ENCODE results near the gene EFHB.
A peak's percentile ranks its signal among the peaks of the same experiment; 100 is the strongest.
"Not testable (repeated sequence)": the region's sequence is repeated elsewhere in the genome, so short reads cannot be mapped to it uniquely, and the experiment has no call there.

The EFHB gene, protein sequence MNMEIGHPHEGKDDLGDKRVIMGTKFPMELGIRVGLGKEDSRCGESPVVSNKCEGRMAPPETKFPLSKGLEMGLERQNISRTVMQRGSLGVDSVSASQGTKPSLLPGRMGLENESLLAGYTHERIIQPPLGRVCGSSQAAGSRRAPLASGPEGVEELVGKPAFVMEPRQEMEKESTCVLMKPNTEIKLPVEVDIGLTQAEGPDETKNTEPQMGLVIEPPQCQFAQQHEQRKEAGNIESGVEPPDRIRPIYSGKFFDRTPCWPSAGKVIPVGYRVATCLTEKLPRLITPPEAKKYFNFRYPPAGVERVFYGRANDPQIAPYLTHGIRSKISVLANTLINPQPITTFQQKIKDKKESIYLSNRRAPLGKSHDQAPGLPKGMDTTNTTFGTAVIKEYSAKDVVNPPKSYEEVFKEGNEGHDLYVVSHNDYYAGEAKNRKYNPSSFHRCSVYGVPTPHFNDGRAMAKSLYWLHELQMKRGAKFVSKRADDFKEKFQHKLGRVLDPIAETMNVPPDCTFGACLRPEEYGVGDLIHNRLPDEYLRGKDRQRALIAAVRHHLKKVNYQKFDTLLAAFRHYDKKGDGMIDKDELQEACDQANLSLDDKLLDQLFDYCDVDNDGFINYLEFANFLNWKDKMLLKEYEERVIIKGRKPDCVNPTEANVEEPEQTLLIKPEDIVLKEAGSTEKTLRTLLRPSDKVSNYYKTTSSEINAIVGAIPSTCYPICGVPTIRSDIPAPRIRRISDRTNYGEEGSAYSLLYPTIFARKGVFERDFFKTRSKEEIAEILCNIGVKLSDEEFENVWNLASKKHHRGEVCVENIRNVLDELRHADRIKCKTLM

DNA sequence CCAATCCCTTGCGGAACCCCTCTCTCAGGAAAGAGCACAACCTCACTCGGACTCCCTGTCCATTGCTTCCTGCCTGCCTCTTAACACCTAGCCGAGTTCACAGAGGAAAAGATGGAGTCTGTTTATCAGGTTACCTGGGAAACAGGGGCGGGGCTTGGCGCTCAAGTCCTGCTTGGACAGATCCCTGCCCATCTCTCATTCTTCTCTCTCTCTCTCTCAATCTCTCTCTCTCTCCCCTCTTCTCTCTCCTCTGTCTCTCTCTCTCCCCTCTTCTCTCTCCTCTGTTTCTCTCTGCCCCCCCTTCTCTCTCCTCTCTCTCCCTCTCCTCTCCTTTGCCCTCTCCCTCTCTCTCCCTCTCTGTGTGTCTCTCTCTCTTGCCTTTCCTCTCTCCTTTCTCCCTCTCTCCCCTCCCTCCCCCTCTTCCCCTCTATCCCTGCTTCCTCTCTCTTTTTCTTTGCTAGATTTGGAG is at the start of gene EFHB:
Gene EFHB, minus strand, starts transcription at position 120 of the 469 bp plus-strand sequence. CDS start 199 bp downstream, outside the sequence.
- DNase-seq (ENCODE audit: low read depth): peak; percentile 28

DNA sequence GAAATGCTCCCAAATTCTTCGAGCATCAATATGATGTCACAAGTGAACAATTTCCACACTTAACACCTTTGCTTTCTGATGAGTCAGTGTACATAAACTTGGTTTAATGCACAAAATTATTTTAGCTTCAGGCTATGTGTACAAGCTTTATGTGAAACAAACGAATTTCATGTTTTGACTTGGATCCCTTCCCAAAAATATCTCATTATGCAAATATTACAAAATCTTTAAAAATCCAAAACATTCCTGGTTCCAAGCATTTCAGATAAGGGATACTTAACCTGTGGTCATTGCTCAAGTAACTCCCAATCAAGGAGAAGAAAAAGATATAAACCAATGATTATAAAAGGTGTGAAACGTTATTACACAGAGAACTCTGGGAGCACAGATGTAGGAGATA is 38.0 kb upstream of the EFHB start:
- peak; percentile 49 for DNase-seq (ENCODE audit: low read depth)

DNA sequence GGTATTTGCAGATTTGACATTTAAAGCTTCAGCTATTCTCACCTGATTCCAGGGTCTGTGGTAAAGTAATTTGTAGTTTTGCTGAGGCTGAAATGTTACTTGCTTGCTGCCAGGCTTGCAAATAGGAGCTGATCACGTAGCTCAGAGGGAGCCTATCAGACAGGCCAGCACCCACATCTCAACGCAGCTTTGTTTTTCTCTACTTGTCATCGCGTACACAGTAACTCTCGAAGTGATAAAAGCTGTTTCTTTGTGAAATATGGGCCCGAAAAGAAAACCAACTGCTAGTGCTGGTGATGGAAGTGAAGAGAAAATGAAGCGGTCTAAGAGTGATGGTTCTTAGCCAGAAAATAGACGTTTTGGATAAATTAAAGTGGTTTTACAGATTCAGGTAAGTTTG is 36.3 kb upstream of the EFHB start:
- no peak for DNase-seq (ENCODE audit: low read depth)

DNA sequence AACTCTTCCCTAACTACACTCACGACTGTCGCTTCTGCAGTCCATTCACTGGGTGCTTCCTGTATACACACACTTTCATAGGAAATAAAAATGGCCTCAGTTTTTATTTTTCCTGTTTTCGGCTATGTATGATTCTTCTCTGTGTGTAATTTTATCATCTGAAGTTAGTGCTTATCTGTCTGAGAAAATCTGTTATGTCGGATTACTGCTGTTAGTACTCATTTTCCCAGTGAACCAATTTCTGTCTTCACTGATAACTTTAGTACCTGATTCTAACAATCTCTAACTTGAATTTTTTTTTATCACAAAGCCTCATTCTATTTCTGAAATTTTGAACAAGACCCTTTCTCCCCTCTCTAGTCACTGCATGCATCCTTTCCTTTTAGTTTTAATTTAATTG is 33.8 kb upstream of the EFHB start:
- DNase-seq (ENCODE audit: low read depth): no peak

DNA sequence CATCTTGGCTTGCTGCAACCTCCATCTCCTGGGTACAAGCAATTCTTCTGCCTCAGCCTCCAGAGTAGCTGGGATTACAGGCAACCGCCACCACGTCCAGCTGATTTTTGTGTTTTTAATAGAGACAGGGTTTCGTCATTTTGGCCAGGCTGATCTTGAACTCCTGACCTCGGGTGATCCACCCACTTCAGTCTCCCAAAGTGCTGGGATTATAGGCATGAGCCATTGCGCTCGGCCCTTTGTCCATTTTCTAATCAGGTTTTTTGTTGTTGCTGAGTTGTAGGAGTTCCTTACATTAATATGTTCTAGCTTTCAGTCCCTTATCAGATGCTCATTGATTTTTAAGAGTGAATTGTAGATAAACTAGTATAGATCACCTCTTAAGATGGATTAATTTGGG is 33.2 kb upstream of the EFHB start:
- DNase-seq (ENCODE audit: low read depth): no peak

DNA sequence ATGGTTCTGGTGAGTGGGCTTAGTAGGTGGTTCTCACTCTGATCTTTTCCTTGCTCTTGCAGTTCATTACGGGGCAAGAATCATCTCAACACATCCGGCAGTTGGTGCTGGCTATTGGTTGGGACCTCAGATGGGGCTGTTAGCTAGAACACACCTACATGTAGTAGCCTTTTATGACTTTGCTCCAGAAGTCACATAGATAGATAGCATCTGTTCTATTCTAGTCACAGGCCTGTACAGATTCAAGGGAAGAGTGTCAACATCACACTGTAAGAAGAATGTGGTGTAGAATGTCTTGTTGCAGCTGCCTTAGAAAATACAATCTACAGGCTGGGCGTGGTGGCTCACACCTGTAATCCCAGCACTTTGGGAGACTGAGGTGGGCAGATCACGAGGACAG is 27.9 kb upstream of the EFHB start:
- DNase-seq (ENCODE audit: low read depth): no peak

DNA sequence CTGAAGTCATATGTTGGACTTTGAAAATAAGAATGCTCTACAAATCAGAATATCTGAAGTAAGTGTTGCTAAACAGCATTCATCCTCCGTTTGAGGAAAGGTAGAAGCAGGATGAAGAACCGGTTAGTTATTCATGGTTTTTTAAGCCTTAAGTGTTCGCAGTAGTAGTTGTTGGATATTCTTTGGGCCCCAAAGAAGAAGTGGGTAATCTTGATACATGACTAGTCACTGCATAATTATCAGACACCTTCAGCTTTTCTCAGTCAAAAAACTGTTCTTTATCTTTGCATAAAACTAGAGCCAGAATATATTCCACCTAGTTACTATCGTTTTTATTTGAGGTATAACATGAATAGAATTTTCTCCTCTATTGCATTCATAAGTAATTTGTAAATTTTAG is 26.7 kb upstream of the EFHB start:
- DNase-seq (ENCODE audit: low read depth): no peak

DNA sequence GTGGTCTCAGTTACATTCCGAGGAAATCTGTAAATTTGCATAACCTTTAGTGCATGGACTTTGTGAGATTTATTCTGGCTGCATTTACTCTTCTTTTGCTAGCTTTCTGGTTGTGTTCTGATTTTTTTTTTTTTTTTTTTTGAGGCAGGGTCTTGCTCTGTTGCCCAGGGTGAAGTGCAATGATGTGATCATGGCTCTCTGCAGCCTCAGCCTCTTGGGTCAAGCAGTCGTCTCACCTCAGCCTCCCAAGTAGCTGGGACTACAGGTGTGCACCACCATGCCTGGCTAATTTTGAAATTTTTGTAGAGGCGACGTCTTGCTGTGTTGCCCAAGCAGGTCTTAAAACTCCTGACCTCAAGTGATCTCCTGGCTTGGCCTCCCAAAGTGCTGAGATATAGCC is 25.5 kb upstream of the EFHB start:
- no peak for DNase-seq (ENCODE audit: low read depth)

DNA sequence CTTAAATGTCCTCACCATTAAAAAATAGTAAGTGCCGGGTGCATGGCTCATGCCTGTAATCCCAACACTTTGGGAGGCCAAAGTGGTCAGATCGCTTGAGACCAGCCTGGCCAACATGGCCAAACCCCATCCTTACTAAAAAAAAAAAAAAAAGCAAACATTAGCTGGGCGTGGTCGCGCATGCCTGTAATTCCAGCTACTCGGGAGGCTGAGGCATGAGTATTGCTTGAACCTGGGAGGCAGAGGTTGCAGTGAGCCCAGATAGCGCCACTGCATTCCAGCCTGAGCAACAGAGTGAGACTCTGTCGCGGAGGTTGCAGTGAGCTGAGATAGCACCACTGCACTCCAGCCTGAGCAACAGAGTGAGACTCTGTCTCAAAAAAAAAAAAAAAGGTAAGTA is 23.3 kb upstream of the EFHB start:
- DNase-seq (ENCODE audit: low read depth): not testable (repeated sequence)

DNA sequence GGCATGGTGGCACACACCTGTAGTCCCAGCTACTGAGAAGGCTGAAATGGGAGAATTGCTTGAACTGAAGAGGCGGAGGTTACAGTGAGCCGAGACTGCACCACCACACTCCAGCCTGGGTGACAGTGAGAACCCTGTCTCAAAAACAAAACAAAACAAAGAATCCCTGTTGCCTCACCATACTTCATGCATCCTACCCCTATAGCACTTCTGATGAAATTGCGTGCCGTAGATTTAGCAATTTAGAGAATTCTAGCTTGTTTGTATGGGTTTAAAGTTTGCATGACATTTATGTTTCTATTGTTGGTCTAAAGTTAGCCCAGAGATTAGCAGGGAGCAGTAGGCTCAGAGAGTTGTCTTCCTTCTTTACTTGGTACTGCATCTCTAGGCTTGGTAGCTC is 20.7 kb upstream of the EFHB start:
- DNase-seq (ENCODE audit: low read depth): no peak

DNA sequence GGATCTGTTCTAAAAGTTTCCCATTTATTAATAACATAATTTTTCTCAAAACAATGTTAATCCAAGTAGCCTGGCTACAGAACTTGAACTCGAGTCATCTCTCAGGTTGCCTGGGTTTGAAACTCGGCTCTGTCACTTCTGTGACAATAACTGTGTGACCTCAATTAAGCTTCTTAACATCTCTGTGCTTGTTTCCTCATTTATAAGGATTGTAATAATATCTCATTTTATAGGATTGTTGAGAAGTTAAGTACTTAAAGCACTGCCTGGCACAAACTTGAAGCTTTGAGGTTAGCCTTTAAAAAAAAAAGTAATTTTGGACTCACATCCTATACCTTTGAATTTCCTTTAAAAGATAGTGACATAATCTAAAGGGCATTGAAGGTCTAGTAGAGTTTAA is 16.3 kb upstream of the EFHB start:
- DNase-seq (ENCODE audit: low read depth): no peak

DNA sequence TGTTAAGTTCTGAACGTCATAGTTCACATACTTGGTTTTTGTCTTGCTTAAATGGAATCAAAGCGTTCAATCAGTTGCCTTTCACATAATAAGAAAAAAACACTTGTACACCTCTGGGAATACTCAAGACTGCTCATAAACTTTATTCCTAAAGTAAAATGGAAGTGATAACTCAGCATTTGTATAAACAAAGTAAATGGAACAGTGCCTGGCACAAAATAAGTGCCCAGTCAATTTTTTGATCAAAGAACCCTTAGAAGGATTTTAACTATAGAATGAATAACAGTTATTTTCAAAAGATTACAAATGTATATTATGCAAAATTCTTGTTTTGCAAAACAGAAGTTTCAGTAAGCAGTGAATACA is 14.2 kb upstream of the EFHB start:
- DNase-seq (ENCODE audit: low read depth): no peak

DNA sequence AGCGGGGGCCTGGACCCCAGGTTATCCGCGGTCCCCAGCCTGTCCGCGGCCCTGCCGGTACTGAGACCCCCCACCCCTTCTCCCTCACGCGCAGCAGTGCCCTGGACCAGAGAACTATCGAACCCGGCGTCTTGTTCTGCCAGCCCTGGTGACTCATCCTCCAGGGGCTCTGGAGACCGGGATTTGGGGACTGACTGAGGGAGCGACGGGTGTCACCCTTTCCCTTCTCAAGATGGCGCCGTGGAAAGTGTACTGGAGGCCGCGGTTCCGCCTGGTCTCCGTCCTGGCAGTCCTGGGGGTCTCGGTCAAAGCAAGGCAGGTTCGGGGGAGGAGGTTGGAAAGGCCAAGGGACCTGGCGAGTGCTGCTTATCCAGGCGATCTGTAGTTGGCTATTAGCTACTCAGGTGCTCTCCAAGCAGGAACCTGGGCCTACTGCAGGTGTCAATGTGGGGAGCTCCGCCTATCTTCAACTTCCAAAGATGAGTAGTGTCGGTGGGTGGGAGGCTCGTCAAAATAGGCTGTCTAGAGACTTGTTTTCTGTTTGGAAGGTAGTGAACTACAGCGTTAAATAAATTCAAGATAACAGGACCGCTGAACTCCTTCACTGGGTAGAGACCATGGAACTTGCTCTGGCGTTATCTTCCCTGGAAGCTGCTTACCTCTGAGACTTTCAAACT is 13.7 kb upstream of the EFHB start:
- DNase-seq (ENCODE audit: low read depth): peak; percentile 27

DNA sequence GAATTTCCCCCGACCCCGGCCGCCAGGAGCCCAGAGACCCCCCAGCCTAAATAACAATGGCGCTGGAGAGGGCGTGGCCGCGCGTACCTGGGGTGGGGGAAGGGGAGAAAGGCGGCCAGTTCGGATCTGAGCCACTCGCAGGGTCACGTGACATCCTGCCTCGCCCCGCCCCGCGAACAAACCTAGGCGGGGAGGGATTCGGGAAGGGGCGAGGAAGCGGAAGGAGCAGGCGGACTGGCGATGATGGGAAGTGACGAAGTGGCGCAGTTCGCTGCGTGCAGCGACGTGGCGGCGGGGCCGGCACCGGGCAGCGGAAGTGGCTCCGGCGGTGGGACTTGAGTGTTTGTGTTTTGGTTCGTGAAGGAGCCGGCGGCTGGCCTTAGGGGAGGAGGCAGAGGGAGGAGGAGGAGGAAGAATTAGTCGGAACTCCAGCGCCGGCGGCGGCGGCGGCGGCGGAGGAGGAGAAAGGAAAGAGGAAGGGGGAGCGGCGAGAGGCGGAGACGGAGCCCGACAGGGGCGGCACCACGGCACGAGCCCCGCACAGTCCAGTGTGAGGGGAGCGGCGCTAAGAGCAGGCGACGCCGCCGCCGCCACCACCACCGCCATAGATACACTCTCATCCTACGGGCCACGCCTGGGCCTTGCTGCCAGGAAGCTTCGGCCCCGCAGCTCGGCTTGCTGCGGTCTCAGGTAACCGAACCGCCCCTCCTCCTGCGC is 13.0 kb upstream of the EFHB start, which contains the start of gene RAB5A:
Gene RAB5A, plus strand, starts transcription at position 266 of the 717 bp plus-strand sequence. CDS start 3,802 bp downstream, outside the sequence.
- peak; percentile 99 for DNase-seq (ENCODE audit: low read depth)

DNA sequence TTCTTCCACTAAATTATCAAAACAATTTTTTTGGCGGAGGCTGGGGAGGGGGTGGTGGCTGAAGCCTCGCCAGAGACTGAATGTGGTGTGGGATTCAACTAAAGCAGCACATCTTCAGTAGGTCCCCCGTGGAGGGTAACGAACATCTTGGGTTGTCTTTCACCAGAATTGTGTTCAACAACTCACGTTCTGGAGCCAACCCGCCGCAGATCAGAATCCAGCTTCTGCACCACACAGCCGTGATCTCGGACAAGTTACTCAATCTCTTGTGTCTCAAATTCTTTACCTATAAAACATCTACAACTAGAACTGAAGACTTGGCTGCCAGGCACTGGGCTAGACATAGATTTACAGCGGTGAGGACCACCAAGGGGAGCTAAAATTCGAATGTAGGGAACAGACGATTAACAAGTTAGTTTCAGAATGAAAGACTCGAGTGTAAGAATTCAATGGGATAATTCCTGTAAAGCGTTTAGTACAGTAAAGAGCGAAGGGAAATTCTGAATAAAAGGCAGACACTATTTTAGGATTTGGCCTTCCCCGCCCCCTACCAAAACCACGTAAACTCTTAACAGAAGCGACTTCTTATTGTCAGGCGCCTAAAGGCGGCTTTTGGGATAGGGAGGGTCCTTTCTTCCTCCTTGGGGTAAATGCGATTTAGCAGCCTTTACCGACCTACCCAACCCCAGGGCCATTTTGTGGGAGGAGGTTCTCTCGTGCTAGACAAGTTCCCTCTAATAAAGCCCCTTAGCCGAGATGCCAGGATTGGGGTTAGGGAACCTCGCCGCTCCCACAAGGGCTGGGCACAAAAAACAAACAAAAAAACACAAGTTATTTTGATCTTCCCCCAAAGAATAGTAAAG is 12.2 kb upstream of the EFHB start:
- DNase-seq (ENCODE audit: low read depth): no peak

DNA sequence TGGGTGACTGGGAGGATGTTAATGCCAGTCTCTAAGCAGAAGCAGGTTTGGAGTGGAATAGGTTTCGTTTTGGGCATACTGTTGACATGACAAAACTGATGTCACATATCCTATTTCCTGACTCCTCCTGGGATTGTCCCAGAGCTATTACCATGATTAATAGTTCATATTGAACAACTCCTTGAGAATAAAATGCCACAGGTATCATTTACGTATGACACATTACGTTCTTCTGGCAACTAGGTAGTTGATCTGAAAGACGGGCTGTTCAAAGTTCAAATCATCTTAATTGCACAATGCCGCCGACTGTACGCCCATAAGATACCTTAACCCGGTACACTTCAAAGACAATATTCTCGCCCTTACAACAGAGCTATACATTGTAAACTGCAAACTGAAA is 11.5 kb upstream of the EFHB start:
- no peak for DNase-seq (ENCODE audit: low read depth)

DNA sequence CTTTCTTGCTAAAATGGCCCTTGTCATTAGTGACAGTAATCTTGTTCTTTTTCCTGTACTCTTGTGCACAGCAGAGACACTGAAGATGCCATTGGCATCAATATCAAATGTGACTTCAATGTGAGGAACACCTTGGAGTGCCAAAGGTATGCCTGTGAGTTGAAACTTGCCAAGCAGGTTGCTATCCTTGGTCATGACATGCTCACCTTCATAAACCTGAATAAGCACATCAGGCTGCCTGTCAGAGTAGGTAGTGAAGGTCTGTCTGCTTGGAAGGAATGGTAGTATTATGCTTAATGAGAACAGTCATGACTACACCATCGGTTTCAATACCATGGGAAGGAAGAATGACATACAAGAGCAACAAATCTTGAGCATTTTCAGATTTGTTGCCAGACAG is 6.6 kb upstream of the EFHB start:
- DNase-seq (ENCODE audit: low read depth): no peak

DNA sequence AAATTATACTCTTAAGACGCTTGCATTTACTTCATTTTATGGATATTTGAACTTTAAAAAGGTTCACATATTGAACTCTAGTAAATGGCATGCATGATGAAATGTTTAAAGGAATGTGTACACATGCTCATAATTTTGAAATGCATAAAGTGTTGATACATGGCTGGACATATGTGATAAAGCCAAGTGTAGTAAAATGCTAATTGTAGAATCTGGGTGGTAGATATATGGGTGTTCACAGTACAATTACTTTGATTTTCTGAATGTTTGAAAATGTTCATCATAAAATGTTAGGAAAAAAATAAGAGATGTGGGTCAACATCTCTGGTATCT is 4.2 kb upstream of the EFHB start:
- DNase-seq (ENCODE audit: low read depth): no peak

DNA sequence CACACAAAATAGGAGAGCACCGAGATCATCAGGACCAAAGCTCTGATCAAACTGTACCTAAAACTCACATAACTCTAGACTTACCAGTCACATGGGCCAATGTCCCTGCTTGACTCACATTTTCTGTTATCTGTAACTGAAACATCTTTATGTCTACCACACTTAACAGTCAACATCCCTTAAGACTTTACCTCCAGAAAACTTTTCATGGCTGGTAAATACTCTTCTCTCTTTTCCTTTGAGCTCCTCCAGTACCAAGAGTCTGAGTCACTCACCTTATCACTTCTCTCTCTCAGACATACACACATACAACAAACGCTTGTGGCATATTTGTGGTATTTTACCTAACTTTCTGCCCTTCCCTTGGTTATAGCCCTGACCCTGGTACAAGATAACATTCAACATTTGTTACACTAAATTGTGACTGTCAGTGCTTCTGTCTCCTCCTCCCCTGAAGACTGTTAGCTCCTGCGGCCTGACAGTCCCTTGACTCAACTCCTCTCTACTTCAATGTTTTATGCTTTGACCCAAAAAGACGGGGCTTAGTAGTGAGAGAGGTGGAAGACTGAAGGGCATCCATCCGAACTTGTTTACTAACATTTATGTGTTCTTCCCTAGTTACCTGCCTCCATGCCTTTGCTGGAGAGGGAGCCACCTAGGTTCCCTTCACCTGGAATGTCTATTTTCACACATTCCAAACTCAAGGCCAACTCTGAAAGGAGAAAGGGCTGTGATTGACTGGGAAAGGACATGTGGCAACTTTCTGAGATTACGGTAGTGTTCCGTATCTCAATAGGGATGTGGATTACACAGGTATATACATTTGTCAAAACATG is 3.7 kb upstream of the EFHB start:
- peak; percentile 72 for DNase-seq (ENCODE audit: low read depth)

DNA sequence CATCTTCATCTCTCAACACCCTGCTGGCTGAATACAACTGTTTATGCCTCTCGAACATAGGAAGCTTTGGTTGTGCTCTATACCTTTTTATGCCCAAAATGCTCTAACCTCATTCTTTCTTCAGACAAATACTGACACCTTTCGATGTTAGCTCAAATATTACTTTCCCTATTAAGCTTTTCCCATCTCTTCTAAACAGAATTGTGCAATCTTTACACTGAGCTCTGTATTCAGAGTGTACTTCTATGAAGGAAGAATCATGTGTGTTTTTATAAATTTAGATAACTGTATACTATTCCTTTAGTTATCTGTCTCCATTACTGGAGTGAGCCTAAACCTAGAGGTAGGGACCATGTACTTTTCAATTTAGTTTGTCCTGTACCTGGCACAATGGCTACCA is 1.6 kb downstream of the EFHB start:
- DNase-seq (ENCODE audit: low read depth): no peak
